ENCODE data around the gene RFLNA.

GRCh38 chr12:124251186-124251585 lies 43.7 kb upstream of the RFLNA start:
- TF ChIP-seq POLR2AphosphoS5 (IDR thresholded peaks at IDR 0.05; ENCODE audit: low read depth, low read length) (no peak), REST (IDR thresholded peaks at IDR 0.05; ENCODE audit: insufficient read depth in 1 of 2, low read depth in 2 of 2, low read length in 2 of 2) (no peak), TAF1 (IDR thresholded peaks at IDR 0.05; ENCODE audit: borderline replicate concordance, insufficient read depth, low read length) (no peak)

All from PFSK-1 (cell line).